ENCODE data around the gene LRMDA. TPM values are rescaled to one million over a fixed set of nuclear protein-coding genes. Genes with fewer than 3 reads are reported as not detected.
A peak's percentile ranks its signal among the peaks of the same experiment; 100 is the strongest.

The LRMDA gene
- total RNA-seq, 1 donor from 2014 or later: 19.4 TPM

- H3K4me3 Mint-ChIP-seq (ENCODE audit: unreplicated experiment): no peak overlapping the region
These were observed 18.6 kb downstream of the LRMDA start for GRCh38 chr10:75450075-75450445.

DNA sequence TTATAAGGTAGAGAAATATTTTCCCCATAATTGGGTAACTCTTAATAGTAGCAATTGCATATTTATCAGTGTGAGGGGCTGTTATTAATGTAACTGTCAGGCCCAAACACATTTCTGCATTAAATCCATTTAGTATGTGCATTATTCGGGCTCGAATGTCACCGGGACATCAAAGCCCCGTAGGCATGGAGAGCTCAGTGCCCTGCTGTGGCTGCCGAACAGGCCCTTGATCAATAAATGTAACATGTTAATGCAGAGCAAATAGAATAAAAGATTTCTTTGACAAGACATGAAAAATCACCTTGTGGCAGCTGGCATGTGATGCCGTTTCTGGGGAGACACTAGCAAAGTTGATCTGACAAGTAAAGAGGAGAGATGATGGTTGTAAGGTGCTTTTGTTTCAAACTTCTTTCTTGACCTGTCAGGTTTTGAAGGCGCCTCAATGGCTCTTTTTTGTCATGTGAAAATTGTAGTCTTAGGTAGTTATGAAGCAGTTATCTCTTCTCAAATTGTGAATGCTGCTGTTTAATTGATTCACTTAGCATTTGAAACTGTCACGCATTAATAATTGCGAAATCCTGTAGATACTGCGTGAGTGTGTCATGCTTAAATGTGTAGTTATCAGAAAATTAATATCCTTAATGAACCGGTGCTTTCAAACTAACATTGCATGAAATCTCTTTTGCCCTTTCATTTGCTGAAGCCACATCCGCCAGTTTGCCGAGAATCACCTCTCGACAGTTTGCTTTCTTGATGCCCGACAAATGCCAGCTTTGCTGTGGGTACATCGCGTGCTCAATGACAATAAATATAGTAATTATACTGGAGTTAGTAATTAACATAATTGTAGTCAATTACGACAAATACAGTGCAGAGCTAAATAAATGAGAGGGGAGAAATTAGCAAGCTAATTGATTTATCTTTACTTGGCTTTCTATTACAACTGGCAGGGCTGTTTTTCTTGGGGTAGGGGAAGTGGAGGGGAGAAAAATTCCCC lies 19.5 kb downstream of the LRMDA start:
- H3K4me1 Mint-ChIP-seq (ENCODE audit: unreplicated experiment): peaks cover 30% of the 10 kb centered on the region
- TF ChIP-seq, protein P1, sequence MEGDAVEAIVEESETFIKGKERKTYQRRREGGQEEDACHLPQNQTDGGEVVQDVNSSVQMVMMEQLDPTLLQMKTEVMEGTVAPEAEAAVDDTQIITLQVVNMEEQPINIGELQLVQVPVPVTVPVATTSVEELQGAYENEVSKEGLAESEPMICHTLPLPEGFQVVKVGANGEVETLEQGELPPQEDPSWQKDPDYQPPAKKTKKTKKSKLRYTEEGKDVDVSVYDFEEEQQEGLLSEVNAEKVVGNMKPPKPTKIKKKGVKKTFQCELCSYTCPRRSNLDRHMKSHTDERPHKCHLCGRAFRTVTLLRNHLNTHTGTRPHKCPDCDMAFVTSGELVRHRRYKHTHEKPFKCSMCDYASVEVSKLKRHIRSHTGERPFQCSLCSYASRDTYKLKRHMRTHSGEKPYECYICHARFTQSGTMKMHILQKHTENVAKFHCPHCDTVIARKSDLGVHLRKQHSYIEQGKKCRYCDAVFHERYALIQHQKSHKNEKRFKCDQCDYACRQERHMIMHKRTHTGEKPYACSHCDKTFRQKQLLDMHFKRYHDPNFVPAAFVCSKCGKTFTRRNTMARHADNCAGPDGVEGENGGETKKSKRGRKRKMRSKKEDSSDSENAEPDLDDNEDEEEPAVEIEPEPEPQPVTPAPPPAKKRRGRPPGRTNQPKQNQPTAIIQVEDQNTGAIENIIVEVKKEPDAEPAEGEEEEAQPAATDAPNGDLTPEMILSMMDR (IDR thresholded peaks at IDR 0.05; ENCODE audit: unreplicated experiment): no peak
- no peaks in the 10 kb centered on the region for H3K27me3 Mint-ChIP-seq (ENCODE audit: unreplicated experiment)
- H3K27ac Mint-ChIP-seq (ENCODE audit: unreplicated experiment): no peak overlapping the region
- no peak overlapping the region for H3K4me3 Mint-ChIP-seq (ENCODE audit: unreplicated experiment)
- DNase-seq (ENCODE audit: low spot score): no peak
- H3K9me3 Mint-ChIP-seq (ENCODE audit: unreplicated experiment): peaks cover 5% of the 10 kb centered on the region
- H3K36me3 Mint-ChIP-seq (ENCODE audit: low read depth, unreplicated experiment): peaks cover 17% of the 10 kb centered on the region

More at GRCh38 chr10:75450075-75450445, 18.6 kb downstream of the LRMDA start:
- TF ChIP-seq, protein P1 (IDR thresholded peaks at IDR 0.05; ENCODE audit: unreplicated experiment): no peak
- Mint-ChIP-seq H3K4me1 (ENCODE audit: unreplicated experiment) (peaks cover 30% of the 10 kb centered on the region), H3K27ac (ENCODE audit: unreplicated experiment) (no peak overlapping the region), H3K36me3 (ENCODE audit: low read depth, unreplicated experiment) (peaks cover 15% of the 10 kb centered on the region), H3K9me3 (ENCODE audit: unreplicated experiment) (peaks cover 5% of the 10 kb centered on the region), H3K27me3 (ENCODE audit: unreplicated experiment) (no peaks in the 10 kb centered on the region)
- no peak for DNase-seq (ENCODE audit: low spot score)

DNA sequence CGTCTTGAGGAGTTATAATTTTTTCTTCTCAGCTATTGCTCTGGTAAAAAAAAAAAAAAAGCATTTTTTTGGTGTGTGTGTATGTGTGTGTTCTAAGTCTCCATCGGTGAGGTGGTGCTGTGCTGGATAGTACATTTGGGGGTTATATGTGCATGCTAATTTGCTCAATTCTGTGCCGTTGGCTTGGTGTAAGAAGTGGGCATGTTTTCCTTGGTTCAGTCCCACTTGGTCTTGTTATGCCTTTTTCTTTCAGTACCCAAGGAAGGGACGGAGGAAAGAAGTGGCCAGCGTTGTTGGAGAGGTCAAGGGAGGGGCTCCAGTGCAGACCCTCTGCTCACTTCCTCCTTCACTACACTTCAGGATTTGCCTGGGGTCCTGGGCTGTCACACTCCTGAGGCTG lies 20.4 kb downstream of the LRMDA start:
- H3K9me3 Mint-ChIP-seq (ENCODE audit: unreplicated experiment): peaks cover under 1% of the 10 kb centered on the region
- TF ChIP-seq, protein P1 (IDR thresholded peaks at IDR 0.05; ENCODE audit: unreplicated experiment): no peak
- H3K4me1 Mint-ChIP-seq (ENCODE audit: unreplicated experiment): peaks cover 30% of the 10 kb centered on the region
- no peak for DNase-seq (ENCODE audit: low spot score)
- no peaks in the 10 kb centered on the region for H3K27me3 Mint-ChIP-seq (ENCODE audit: unreplicated experiment)
- H3K4me3 Mint-ChIP-seq (ENCODE audit: unreplicated experiment): peak overlapping the region; percentile 60
- no peak overlapping the region for H3K27ac Mint-ChIP-seq (ENCODE audit: unreplicated experiment)
- H3K36me3 Mint-ChIP-seq (ENCODE audit: low read depth, unreplicated experiment): peaks cover 8% of the 10 kb centered on the region

DNA sequence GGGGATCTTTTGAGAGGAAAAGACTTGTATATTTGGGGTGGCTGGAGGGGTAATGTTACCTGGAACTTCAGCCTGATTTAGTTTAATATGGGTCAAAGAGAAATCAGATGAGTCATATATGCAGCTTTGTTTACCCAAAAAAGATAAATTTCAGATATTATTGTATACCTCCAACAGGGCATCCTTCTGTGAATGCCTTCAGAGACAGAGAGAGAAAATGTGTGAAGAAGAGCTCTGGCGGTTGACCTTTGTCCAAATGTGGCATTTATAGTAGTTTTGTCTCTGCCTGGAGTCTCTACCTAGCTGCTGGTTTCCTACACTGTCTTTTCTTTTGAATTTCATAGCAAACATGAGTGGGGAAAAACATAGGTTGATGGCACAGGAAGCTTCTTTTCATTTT lies 21.6 kb downstream of the LRMDA start:
- Mint-ChIP-seq H3K4me1 (ENCODE audit: unreplicated experiment) (peaks cover 42% of the 10 kb centered on the region), H3K9me3 (ENCODE audit: unreplicated experiment) (no peaks in the 10 kb centered on the region), H3K4me3 (ENCODE audit: unreplicated experiment) (no peak overlapping the region), H3K36me3 (ENCODE audit: low read depth, unreplicated experiment) (peaks cover 7% of the 10 kb centered on the region), H3K27me3 (ENCODE audit: unreplicated experiment) (no peaks in the 10 kb centered on the region), H3K27ac (ENCODE audit: unreplicated experiment) (no peak overlapping the region)
- DNase-seq (ENCODE audit: low spot score): no peak
- TF ChIP-seq, protein P1 (IDR thresholded peaks at IDR 0.05; ENCODE audit: unreplicated experiment): no peak

GRCh38 chr10:75456122-75456521 lies 24.7 kb downstream of the LRMDA start:
- H3K36me3 Mint-ChIP-seq (ENCODE audit: low read depth, unreplicated experiment): peaks cover 7% of the 10 kb centered on the region
- no peak for DNase-seq (ENCODE audit: low spot score)
- H3K4me1 Mint-ChIP-seq (ENCODE audit: unreplicated experiment): peaks cover 30% of the 10 kb centered on the region
- H3K9me3 Mint-ChIP-seq (ENCODE audit: unreplicated experiment): no peaks in the 10 kb centered on the region
- TF ChIP-seq, protein P1 (IDR thresholded peaks at IDR 0.05; ENCODE audit: unreplicated experiment): no peak
- no peak overlapping the region for H3K27ac Mint-ChIP-seq (ENCODE audit: unreplicated experiment)
- no peak overlapping the region for H3K4me3 Mint-ChIP-seq (ENCODE audit: unreplicated experiment)
- H3K27me3 Mint-ChIP-seq (ENCODE audit: unreplicated experiment): no peaks in the 10 kb centered on the region
